Neural cell (in vitro differentiated cells): ENCODE data around the gene UTY. TPM values are rescaled to one million over a fixed set of nuclear protein-coding genes. Genes with fewer than 3 reads are reported as not detected.

Source experiments
- H2AFZ ChIP-seq: fragments of 200-600, 300-800 bp; sonication (generic), shearing (Covaris generic); 2 replicates; pipeline ENCODE4 v1.6.0; 2014; ENCODE audit warnings: low read depth, mild to moderate bottlenecking, antibody characterized with exemption, low read length, moderate library complexity
- H3F3A ChIP-seq: fragments of 200-600 bp; shearing (Covaris generic); 2 replicates; pipeline ENCODE4 v1.6.1; 2016; ENCODE audit warnings: mild to moderate bottlenecking, moderate library complexity, mixed read lengths, antibody characterized with exemption, low read length; ENCODE audit not compliant: insufficient read depth, poor library complexity, severe bottlenecking
- H3K27ac ChIP-seq: fragments of 200-600, 300-800 bp; sonication (generic), shearing (Covaris generic); 2 replicates; pipeline ENCODE4 v1.5.1; 2014; ENCODE audit warnings: mild to moderate bottlenecking, low read length, moderate library complexity
- H3K27me3 ChIP-seq: fragments of 300-800, 200-600 bp; sonication (generic), shearing (Covaris generic); 2 replicates; pipeline ENCODE4 v1.6.0; 2014; ENCODE audit warnings: mild to moderate bottlenecking, low read depth, low read length, moderate library complexity; ENCODE audit not compliant: insufficient read depth
- H3K36me3 ChIP-seq: fragments of 300-800, 200-600 bp; sonication (generic), shearing (Covaris generic); 2 replicates; pipeline ENCODE4 v1.5.1; 2014; ENCODE audit warnings: mild to moderate bottlenecking, antibody characterized with exemption, low read length, moderate library complexity; ENCODE audit not compliant: insufficient read depth
- H3K4me2 ChIP-seq: fragments of 300-800, 200-600 bp; sonication (generic), shearing (Covaris generic); 2 replicates; pipeline ENCODE4 v1.6.0; 2014; ENCODE audit warnings: mild to moderate bottlenecking, low read length
- H3K4me3 ChIP-seq: fragments of 300-800, 200-600 bp; sonication (generic), shearing (Covaris generic); 2 replicates; pipeline ENCODE4 v1.5.1; 2014; ENCODE audit warnings: mild to moderate bottlenecking, low read length, moderate library complexity
- H3K79me2 ChIP-seq: fragments of 200-600 bp; shearing (Covaris generic); replicated peaks from 2 replicates; pipeline ENCODE4 v1.6.0; 2014; ENCODE audit warnings: mild to moderate bottlenecking, low read length, moderate library complexity; ENCODE audit not compliant: insufficient read depth
- H3K9ac ChIP-seq: fragments of 300-800, 200-600 bp; sonication (generic), shearing (Covaris generic); 2 replicates; pipeline ENCODE4 v1.6.1; 2016; ENCODE audit warnings: mild to moderate bottlenecking, low read length, mixed read lengths
- H3K9me2 ChIP-seq: fragments of 200-600 bp; shearing (Covaris generic); 2 replicates; pipeline ENCODE4 v1.6.1; 2016; ENCODE audit warnings: mild to moderate bottlenecking, low read length, mixed read lengths; ENCODE audit not compliant: insufficient read depth
- H3K9me3 ChIP-seq: fragments of 200-600, 300-800 bp; sonication (generic), shearing (Covaris generic); 2 replicates; pipeline ENCODE4 v1.6.1; 2016; ENCODE audit warnings: mild to moderate bottlenecking, mixed run types, low read length, moderate library complexity, mixed read lengths
- H4K20me1 ChIP-seq: fragments of 200-600 bp; shearing (Covaris generic); 2 replicates; pipeline ENCODE4 v1.6.1; 2016; ENCODE audit warnings: mild to moderate bottlenecking, mixed run types; ENCODE audit not compliant: insufficient read depth
- CTCF ChIP-seq: fragments of 450-650 bp; IDR thresholded peaks from 2 replicates; pipeline ENCODE4 v1.5.1; 2014; ENCODE audit warnings: antibody characterized with exemption, mild to moderate bottlenecking, moderate library complexity; ENCODE audit not compliant: poor library complexity, severe bottlenecking
- EP300 ChIP-seq: fragments of 450-650 bp; conservative IDR thresholded peaks from 2 replicates; pipeline ENCODE4 v1.6.1; 2014; ENCODE audit warnings: antibody characterized with exemption, mild to moderate bottlenecking, moderate library complexity; ENCODE audit not compliant: poor library complexity, severe bottlenecking
- EZH2 ChIP-seq: fragments of 200-600, 300-800 bp; shearing (Covaris generic), sonication (generic); IDR thresholded peaks from 2 replicates; pipeline ENCODE4 v1.6.1; 2014; ENCODE audit warnings: antibody characterized with exemption, low read length, borderline replicate concordance, mild to moderate bottlenecking; ENCODE audit not compliant: insufficient read depth, poor library complexity, severe bottlenecking
- MXI1 ChIP-seq: fragments of 450-650 bp; conservative IDR thresholded peaks from 2 replicates; pipeline ENCODE4 v1.6.1; 2014; ENCODE audit warnings: antibody characterized with exemption, mild to moderate bottlenecking; ENCODE audit not compliant: poor library complexity, severe bottlenecking
- POLR2AphosphoS5 ChIP-seq: IDR thresholded peaks from 2 replicates; pipeline ENCODE4 v1.6.1; 2012
- RAD21 ChIP-seq: fragments of 450-650 bp; conservative IDR thresholded peaks from 2 replicates; pipeline ENCODE4 v1.6.1; 2014; ENCODE audit warnings: antibody characterized with exemption, mild to moderate bottlenecking, moderate library complexity
- SMC3 ChIP-seq: fragments of 450-650 bp; conservative IDR thresholded peaks from 2 replicates; pipeline ENCODE4 v1.6.1; 2014; ENCODE audit warnings: antibody characterized with exemption, mild to moderate bottlenecking, moderate library complexity; ENCODE audit not compliant: poor library complexity
- TAF1 ChIP-seq: IDR thresholded peaks from 2 replicates; pipeline ENCODE4 v1.6.1; 2012; ENCODE audit warnings: low read depth
- polyA plus RNA-seq: library from polyadenylated mRNA; depleted of rRNA; stranded (reverse); fragments of >200 nt; gene quantifications from 2 replicates; pipeline ENCODE4 v1.2.3, GENCODE V29; 2014
- TF ChIP-seq, protein P1 (sequence below): IDR thresholded peaks from 2 replicates; pipeline ENCODE4 v1.6.1; 2012; ENCODE audit warnings: borderline replicate concordance

Gene UTY
- polyA plus RNA-seq, 1 donor from 2014 or later = 17.5 TPM

DNA sequence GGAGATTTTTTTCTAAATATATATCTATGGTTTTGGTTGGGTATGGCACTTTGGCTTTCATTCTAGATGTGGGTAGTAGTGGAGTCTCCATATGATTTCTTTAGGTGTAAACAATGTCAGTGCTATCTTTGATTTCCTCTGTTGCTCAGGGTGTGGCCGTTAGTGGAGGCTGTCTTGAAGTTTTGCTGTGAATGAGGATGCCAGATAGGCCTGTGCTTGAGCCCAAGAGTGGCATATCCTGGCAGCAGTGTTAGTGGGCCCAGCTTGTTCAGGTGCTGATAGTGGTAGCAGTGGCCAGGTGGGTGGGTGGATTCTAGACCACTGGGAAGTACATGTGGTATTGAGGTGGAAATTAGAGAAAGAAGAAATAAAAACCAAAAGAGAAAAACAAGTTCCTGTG lies 8.9 kb upstream of the UTY start:
- H3K79me2 ChIP-seq = no peaks in the 10 kb centered on the region
- no peaks in the 10 kb centered on the region for H3K36me3 ChIP-seq
- no peak overlapping the region for H3K4me2 ChIP-seq
- no peak overlapping the region for H2AFZ ChIP-seq
- no peaks in the 10 kb centered on the region for H3K9me3 ChIP-seq
- H3K27me3 ChIP-seq = no peaks in the 10 kb centered on the region
- no peaks in the 10 kb centered on the region for H3F3A ChIP-seq
- H3K4me3 ChIP-seq = no peak overlapping the region
- H4K20me1 ChIP-seq = no peaks in the 10 kb centered on the region
- no peak overlapping the region for H3K27ac ChIP-seq
- H3K9ac ChIP-seq = no peak overlapping the region
- no peaks in the 10 kb centered on the region for H3K9me2 ChIP-seq
- TF ChIP-seq MXI1 (no peak), EZH2 (no peak), SMC3 (no peak), POLR2AphosphoS5 (no peak), CTCF (no peak), EP300 (no peak), RAD21 (no peak), TAF1 (no peak)
- TF ChIP-seq, protein P1, sequence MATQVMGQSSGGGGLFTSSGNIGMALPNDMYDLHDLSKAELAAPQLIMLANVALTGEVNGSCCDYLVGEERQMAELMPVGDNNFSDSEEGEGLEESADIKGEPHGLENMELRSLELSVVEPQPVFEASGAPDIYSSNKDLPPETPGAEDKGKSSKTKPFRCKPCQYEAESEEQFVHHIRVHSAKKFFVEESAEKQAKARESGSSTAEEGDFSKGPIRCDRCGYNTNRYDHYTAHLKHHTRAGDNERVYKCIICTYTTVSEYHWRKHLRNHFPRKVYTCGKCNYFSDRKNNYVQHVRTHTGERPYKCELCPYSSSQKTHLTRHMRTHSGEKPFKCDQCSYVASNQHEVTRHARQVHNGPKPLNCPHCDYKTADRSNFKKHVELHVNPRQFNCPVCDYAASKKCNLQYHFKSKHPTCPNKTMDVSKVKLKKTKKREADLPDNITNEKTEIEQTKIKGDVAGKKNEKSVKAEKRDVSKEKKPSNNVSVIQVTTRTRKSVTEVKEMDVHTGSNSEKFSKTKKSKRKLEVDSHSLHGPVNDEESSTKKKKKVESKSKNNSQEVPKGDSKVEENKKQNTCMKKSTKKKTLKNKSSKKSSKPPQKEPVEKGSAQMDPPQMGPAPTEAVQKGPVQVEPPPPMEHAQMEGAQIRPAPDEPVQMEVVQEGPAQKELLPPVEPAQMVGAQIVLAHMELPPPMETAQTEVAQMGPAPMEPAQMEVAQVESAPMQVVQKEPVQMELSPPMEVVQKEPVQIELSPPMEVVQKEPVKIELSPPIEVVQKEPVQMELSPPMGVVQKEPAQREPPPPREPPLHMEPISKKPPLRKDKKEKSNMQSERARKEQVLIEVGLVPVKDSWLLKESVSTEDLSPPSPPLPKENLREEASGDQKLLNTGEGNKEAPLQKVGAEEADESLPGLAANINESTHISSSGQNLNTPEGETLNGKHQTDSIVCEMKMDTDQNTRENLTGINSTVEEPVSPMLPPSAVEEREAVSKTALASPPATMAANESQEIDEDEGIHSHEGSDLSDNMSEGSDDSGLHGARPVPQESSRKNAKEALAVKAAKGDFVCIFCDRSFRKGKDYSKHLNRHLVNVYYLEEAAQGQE = no peak

GRCh38 chrY:13479121-13479711 lies 617 bp downstream of the UTY start:
- no peaks in the 10 kb centered on the region for H3K9me3 ChIP-seq
- H3K4me2 ChIP-seq = no peak overlapping the region
- no peaks in the 10 kb centered on the region for H4K20me1 ChIP-seq
- H3K9ac ChIP-seq = peak overlapping the region; percentile 86
- peak overlapping the region; percentile 92 for H3K27ac ChIP-seq
- H3K79me2 ChIP-seq = peaks cover 32% of the 10 kb centered on the region
- no peaks in the 10 kb centered on the region for H3K36me3 ChIP-seq
- peak overlapping the region; percentile 83 for H3K4me3 ChIP-seq
- no peaks in the 10 kb centered on the region for H3F3A ChIP-seq
- no peaks in the 10 kb centered on the region for H3K9me2 ChIP-seq
- H3K27me3 ChIP-seq = no peaks in the 10 kb centered on the region
- TF ChIP-seq SMC3 (no peak), TAF1 (no peak), RAD21 (no peak), CTCF (no peak)
- TF ChIP-seq, protein P1 = no peak
- peak overlapping the region; percentile 73 for H2AFZ ChIP-seq
